Ascending aorta (tissue), 2 donors: Measurements from ENCODE around the gene ESAM. TPM values are rescaled to one million over a fixed set of nuclear protein-coding genes. Genes with fewer than 3 reads are reported as not detected.

Source experiments
- DNase-seq, 2 donors: peaks; one replicate each; pipeline ENCODE4 v3.0.0-alpha.2; 2019; ENCODE audit warnings: low spot score in 2 of 2
- H3K27ac ChIP-seq, 2 donors: fragments of 200-600 bp; sonication (generic); one replicate each; pipeline ENCODE4 v1.5.1; 2016 to 2017; ENCODE audit warnings: mild to moderate bottlenecking in 1 of 2
- H3K27me3 ChIP-seq: fragments of 200-600 bp; sonication (generic); one replicate; pipeline ENCODE4 v1.5.1; 2017
- H3K36me3 ChIP-seq, 2 donors: fragments of 200-600 bp; sonication (generic); one replicate each; pipeline ENCODE4 v1.5.1; 2016
- H3K4me1 ChIP-seq, 2 donors: fragments of 200-600 bp; sonication (generic); one replicate each; pipeline ENCODE4 v1.5.1; 2016 to 2017; ENCODE audit warnings: mild to moderate bottlenecking in 1 of 2
- H3K4me3 ChIP-seq, 2 donors: fragments of 200-600 bp; sonication (generic); one replicate each; pipeline ENCODE4 v1.5.1; 2016 to 2017; ENCODE audit warnings: mild to moderate bottlenecking in 1 of 2
- H3K9me3 ChIP-seq, 2 donors: fragments of 200-600 bp; sonication (generic); one replicate each; pipeline ENCODE4 v1.5.1; 2016
- intact Hi-C: fragments of 100-400 bp; cut with DNase I; formaldehyde crosslinking; loops from one replicate; pipeline ENCODE4 v1.15.1; 2023
- total RNA-seq: library from RNA; depleted of rRNA; stranded (reverse); fragments of >200 nt; gene quantifications from one replicate; pipeline ENCODE4 v1.1.0, GENCODE V29; 2016
- TF ChIP-seq, protein P1 (sequence below), 3 experiments: fragments of 200-600 bp in 2 of 3; fragments of 450-650 bp in 1 of 3; sonication (generic) in 2 of 3; IDR thresholded peaks; one replicate each; pipeline ENCODE4 v1.5.1; 2016 to 2019; ENCODE audit warnings: antibody characterized with exemption in 3 of 3, mild to moderate bottlenecking in 1 of 3, moderate library complexity in 1 of 3

The ESAM gene
- total RNA-seq, 1 donor from 2014 or later, result 257 TPM

- H3K27ac ChIP-seq, result no peak overlapping the region
- H3K9me3 ChIP-seq, result no peaks in the 10 kb centered on the region
- H3K27me3 ChIP-seq, result peaks cover 8% of the 10 kb centered on the region
- TF ChIP-seq, protein P1, sequence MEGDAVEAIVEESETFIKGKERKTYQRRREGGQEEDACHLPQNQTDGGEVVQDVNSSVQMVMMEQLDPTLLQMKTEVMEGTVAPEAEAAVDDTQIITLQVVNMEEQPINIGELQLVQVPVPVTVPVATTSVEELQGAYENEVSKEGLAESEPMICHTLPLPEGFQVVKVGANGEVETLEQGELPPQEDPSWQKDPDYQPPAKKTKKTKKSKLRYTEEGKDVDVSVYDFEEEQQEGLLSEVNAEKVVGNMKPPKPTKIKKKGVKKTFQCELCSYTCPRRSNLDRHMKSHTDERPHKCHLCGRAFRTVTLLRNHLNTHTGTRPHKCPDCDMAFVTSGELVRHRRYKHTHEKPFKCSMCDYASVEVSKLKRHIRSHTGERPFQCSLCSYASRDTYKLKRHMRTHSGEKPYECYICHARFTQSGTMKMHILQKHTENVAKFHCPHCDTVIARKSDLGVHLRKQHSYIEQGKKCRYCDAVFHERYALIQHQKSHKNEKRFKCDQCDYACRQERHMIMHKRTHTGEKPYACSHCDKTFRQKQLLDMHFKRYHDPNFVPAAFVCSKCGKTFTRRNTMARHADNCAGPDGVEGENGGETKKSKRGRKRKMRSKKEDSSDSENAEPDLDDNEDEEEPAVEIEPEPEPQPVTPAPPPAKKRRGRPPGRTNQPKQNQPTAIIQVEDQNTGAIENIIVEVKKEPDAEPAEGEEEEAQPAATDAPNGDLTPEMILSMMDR (IDR thresholded peaks at IDR 0.05), result peak in 2 of 3 experiments; percentile 15 to 44
- intact Hi-C loops, result no loop called here
- peak in 1 of 2 donors; percentile 74 for DNase-seq
- peaks cover 0 to 6% of the 10 kb centered on the region in 2 donors for H3K4me1 ChIP-seq
- H3K4me3 ChIP-seq, result peak overlapping the region; percentile 41 to 55
- H3K36me3 ChIP-seq, result no peaks in the 10 kb centered on the region
Observed at GRCh38 chr11:124746621-124747243, 15.4 kb downstream of the ESAM start.

- no peaks in the 10 kb centered on the region for H3K9me3 ChIP-seq
- H3K27me3 ChIP-seq, result peaks cover 8% of the 10 kb centered on the region
- intact Hi-C loops, result no loop called here
- H3K27ac ChIP-seq, result no peak overlapping the region
- peak in 1 of 2 donors; percentile 63 for DNase-seq
- TF ChIP-seq, protein P1 (IDR thresholded peaks at IDR 0.05), result no peak
- peak overlapping the region; percentile 41 to 55 for H3K4me3 ChIP-seq
- no peaks in the 10 kb centered on the region for H3K36me3 ChIP-seq
- peaks cover 0 to 6% of the 10 kb centered on the region in 2 donors for H3K4me1 ChIP-seq
Observed at GRCh38 chr11:124745835-124746620, 16.1 kb downstream of the ESAM start.

DNA sequence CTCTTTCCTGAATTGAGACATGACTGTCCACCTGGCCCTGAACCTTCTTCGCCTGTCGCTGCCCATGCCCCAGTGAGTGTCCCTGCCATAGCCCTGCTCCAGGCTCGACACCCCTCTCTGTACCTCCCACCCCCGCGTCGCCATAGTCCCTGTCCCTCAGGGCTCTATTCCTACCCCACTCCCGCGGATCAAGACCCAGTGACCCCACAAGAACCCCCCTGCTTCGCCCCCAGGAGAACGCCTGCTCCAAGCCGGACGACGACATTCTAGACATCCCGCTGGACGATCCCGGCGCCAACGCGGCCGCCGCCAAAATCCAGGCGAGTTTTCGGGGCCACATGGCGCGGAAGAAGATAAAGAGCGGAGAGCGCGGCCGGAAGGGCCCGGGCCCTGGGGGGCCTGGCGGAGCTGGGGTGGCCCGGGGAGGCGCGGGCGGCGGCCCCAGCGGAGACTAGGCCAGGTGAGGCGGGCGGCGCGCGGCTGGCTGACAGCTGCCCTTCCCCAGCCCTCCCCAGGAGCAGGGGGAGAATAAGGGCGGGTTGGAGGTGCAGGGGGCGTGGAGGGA, 16.7 kb downstream of the ESAM start:
- peaks cover 8% of the 10 kb centered on the region for H3K27me3 ChIP-seq
- intact Hi-C loops, result no loop called here
- peak in 1 of 2 donors; percentile 19 for DNase-seq

GRCh38 chr11:124743050-124743449, 19.0 kb downstream of the ESAM start:
- H3K4me1 ChIP-seq, result peaks cover 13 to 16% of the 10 kb centered on the region in 2 donors
- no peak overlapping the region for H3K4me3 ChIP-seq
- peaks cover 8% of the 10 kb centered on the region for H3K27me3 ChIP-seq
- H3K27ac ChIP-seq, result no peak overlapping the region
- TF ChIP-seq, protein P1 (IDR thresholded peaks at IDR 0.05), result no peak
- H3K9me3 ChIP-seq, result no peaks in the 10 kb centered on the region
- no peaks in the 10 kb centered on the region for H3K36me3 ChIP-seq
- intact Hi-C loops, result loop anchor here (5.0 kb wide), 1 partner anchor 94 kb away; no protein-coding TSS in a partner anchor
- DNase-seq, result no peak

More for the DNA sequence above, 16.7 kb downstream of the ESAM start:
- Histone ChIP-seq H3K27ac (no peak overlapping the region), H3K9me3 (no peaks in the 10 kb centered on the region), H3K36me3 (no peaks in the 10 kb centered on the region), H3K4me3 (peak overlapping the region in 1 of 2 donors; percentile 55), H3K4me1 (peaks cover 6 to 11% of the 10 kb centered on the region in 2 donors)
- TF ChIP-seq, protein P1 (IDR thresholded peaks at IDR 0.05), result no peak

DNA sequence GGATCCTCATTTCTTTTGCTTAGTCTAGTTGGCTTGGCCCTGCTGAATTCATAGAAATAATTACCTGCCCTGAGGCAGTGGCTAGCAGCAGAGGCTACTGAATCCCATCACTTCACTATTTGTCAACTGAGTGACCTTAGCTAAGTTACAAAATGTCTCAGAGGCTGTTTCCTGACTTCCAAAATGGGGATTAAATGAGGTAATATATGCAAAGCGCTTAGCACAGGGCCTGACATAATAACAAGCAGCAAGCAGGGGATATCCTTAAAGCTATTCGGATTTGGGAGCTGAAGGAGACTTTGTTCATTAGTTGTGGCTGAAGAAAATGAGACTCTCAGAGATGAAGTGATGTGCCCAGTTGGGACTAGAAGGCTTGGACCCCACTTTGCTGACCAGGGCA, 19.5 kb downstream of the ESAM start:
- H3K36me3 ChIP-seq, result no peaks in the 10 kb centered on the region
- no peak for DNase-seq
- intact Hi-C loops, result loop anchor here (5.0 kb wide), 1 partner anchor 95 kb away; no protein-coding TSS in a partner anchor
- no peak overlapping the region for H3K4me3 ChIP-seq
- H3K4me1 ChIP-seq, result peaks cover 13 to 16% of the 10 kb centered on the region in 2 donors
- H3K27ac ChIP-seq, result no peak overlapping the region
- peaks cover 8% of the 10 kb centered on the region for H3K27me3 ChIP-seq
- no peaks in the 10 kb centered on the region for H3K9me3 ChIP-seq
- TF ChIP-seq, protein P1 (IDR thresholded peaks at IDR 0.05), result no peak
